A549 treated with Hydrocortisone at 1 μM for 4 hours (cell line): ENCODE results near the gene SPDYE9. TPM values are rescaled to one million over a fixed set of nuclear protein-coding genes. Genes with fewer than 3 reads are reported as not detected.

Experiments
- total RNA-seq: library from RNA; stranded (reverse); fragments of 200-300 nt; extraction: Qiagen RNA extraction; gene quantifications from 5 replicates; pipeline ENCODE4 v1.2.3, GENCODE V29; 2022

Gene SPDYE9
- total RNA-seq: not detected in 5 replicates

GRCh38 chr7:73085938-73086337 lies at the start of gene SPDYE9:
Gene SPDYE9, minus strand, starts transcription at chr7:73086038. Its CDS starts 1,800 bp downstream, at chr7:73084238.

GRCh38 chr7:73057811-73058210 lies 28.0 kb downstream of the SPDYE9 start, which contains the start of gene SPDYE11:
Gene SPDYE11, minus strand, starts transcription at chr7:73057911. Its CDS starts 1,800 bp downstream, at chr7:73056111.

GRCh38 chr7:73029666-73030065 lies 56.2 kb downstream of the SPDYE9 start, which contains the start of gene SPDYE8:
Gene SPDYE8, minus strand, starts transcription at chr7:73029766. Its CDS starts 1,800 bp downstream, at chr7:73027966.

Other genes with a start within 250 kb of the SPDYE9 start
- 37.0 to 42.8 TPM (median 39.1 TPM) in 5 replicates for gene POM121, start 160.9 kb downstream of the SPDYE9 start, total RNA-seq
- 0.31 to 0.55 TPM (median 0.51 TPM) in 5 replicates for gene TRIM74, start 116.6 kb downstream of the SPDYE9 start, total RNA-seq
- not detected in 5 replicates for gene SPDYE8, start 56.3 kb downstream of the SPDYE9 start, total RNA-seq
- not detected in 5 replicates for gene SPDYE11, start 28.1 kb downstream of the SPDYE9 start, total RNA-seq
- gene NSUN5, start 222.8 kb upstream of the SPDYE9 start, total RNA-seq: 60.0 to 70.8 TPM (median 65.7 TPM) in 5 replicates
- not detected in 5 replicates for gene TRIM50, start 242.0 kb upstream of the SPDYE9 start, total RNA-seq
- gene FKBP6, start 242.1 kb upstream of the SPDYE9 start, total RNA-seq: not detected in 5 replicates